DND-41 (cell line): ENCODE results near the gene FGF9.

ENCODE experiments used
- EZH2 ChIP-seq: IDR thresholded peaks from 3 replicates; pipeline ENCODE4 v1.6.1; 2012; ENCODE audit warnings: borderline replicate concordance, low read depth, mild to moderate bottlenecking, moderate library complexity, low read length, inconsistent platforms; ENCODE audit not compliant: severe bottlenecking
- TF ChIP-seq, protein P1 (sequence below): IDR thresholded peaks from 2 replicates; pipeline ENCODE4 v1.5.1; 2012; ENCODE audit warnings: borderline replicate concordance, low read length, moderate library complexity, mild to moderate bottlenecking; ENCODE audit not compliant: poor library complexity, severe bottlenecking; ENCODE audit errors: extremely low read depth

- TF ChIP-seq, protein P1, sequence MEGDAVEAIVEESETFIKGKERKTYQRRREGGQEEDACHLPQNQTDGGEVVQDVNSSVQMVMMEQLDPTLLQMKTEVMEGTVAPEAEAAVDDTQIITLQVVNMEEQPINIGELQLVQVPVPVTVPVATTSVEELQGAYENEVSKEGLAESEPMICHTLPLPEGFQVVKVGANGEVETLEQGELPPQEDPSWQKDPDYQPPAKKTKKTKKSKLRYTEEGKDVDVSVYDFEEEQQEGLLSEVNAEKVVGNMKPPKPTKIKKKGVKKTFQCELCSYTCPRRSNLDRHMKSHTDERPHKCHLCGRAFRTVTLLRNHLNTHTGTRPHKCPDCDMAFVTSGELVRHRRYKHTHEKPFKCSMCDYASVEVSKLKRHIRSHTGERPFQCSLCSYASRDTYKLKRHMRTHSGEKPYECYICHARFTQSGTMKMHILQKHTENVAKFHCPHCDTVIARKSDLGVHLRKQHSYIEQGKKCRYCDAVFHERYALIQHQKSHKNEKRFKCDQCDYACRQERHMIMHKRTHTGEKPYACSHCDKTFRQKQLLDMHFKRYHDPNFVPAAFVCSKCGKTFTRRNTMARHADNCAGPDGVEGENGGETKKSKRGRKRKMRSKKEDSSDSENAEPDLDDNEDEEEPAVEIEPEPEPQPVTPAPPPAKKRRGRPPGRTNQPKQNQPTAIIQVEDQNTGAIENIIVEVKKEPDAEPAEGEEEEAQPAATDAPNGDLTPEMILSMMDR: no peak
- TF ChIP-seq EZH2: no peak
These were observed 3.1 kb downstream of the FGF9 start for GRCh38 chr13:21673789-21674489.
